ENCODE results near the gene RPP25L. TPM values are rescaled to one million over a fixed set of nuclear protein-coding genes. Genes with fewer than 3 reads are reported as not detected.
A peak's percentile ranks its signal among the peaks of the same experiment; 100 is the strongest.

RPP25L gene
- total RNA-seq, 1 donor from 2014 or later: 7.2 TPM

DNA sequence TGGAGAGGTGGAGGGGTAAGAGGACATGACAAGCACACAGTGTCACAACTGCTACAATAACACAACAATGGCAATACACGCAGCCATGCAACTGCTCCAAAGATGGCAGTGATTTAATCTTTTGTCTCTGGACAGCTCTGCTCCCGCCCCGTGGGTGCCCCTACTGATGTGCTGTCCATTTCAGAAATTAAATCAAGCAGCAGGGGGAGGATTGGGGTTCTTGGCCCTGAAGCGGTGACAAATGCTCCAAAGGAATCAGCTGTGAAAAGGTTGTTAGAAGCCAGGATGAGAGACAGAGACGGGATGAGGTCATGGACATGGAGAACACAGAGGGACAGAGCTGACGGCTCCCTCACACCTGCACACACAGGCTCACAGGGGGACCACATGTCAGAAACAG, 44.9 kb downstream of the RPP25L start:
- intact Hi-C loops (cut with DNase I): no loop called here
- DNase-seq (ENCODE audit: low spot score in 2 of 2): no peak
- no peak overlapping the region for H3K27ac ChIP-seq
- no peaks in the 10 kb centered on the region for H3K4me1 ChIP-seq
- no peaks in the 10 kb centered on the region for H3K36me3 ChIP-seq
- H3K9me3 ChIP-seq: no peaks in the 10 kb centered on the region
- TF ChIP-seq, protein P1, sequence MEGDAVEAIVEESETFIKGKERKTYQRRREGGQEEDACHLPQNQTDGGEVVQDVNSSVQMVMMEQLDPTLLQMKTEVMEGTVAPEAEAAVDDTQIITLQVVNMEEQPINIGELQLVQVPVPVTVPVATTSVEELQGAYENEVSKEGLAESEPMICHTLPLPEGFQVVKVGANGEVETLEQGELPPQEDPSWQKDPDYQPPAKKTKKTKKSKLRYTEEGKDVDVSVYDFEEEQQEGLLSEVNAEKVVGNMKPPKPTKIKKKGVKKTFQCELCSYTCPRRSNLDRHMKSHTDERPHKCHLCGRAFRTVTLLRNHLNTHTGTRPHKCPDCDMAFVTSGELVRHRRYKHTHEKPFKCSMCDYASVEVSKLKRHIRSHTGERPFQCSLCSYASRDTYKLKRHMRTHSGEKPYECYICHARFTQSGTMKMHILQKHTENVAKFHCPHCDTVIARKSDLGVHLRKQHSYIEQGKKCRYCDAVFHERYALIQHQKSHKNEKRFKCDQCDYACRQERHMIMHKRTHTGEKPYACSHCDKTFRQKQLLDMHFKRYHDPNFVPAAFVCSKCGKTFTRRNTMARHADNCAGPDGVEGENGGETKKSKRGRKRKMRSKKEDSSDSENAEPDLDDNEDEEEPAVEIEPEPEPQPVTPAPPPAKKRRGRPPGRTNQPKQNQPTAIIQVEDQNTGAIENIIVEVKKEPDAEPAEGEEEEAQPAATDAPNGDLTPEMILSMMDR (IDR thresholded peaks at IDR 0.05): no peak
- H3K4me3 ChIP-seq: no peak overlapping the region
- no peaks in the 10 kb centered on the region for H3K27me3 ChIP-seq

DNA sequence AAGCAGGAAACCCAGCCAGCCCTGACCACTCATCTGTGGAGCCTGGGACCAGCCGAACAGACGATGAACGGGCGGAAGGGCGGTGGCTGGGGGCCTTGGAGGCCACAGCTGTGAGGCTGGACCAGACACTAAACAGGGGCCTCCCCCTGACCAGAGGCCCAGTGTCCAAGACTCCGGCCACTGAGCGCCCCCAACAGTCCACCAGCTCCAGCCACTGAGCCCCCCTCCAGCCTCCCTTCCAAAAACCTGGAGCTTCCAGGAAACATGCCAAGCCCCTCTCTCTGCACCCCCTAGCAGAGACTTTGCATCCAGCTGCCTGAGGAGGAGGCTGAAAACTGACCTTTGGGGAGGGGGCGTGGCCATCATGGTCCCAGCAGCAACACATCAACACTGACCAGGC, 45.6 kb downstream of the RPP25L start:
- no peaks in the 10 kb centered on the region for H3K36me3 ChIP-seq
- no peak overlapping the region for H3K27ac ChIP-seq
- H3K4me1 ChIP-seq: no peaks in the 10 kb centered on the region
- H3K9me3 ChIP-seq: no peaks in the 10 kb centered on the region
- DNase-seq (ENCODE audit: low spot score in 2 of 2): no peak
- TF ChIP-seq, protein P1 (IDR thresholded peaks at IDR 0.05): no peak
- H3K27me3 ChIP-seq: no peaks in the 10 kb centered on the region
- intact Hi-C loops (cut with DNase I): no loop called here
- no peak overlapping the region for H3K4me3 ChIP-seq

DNA sequence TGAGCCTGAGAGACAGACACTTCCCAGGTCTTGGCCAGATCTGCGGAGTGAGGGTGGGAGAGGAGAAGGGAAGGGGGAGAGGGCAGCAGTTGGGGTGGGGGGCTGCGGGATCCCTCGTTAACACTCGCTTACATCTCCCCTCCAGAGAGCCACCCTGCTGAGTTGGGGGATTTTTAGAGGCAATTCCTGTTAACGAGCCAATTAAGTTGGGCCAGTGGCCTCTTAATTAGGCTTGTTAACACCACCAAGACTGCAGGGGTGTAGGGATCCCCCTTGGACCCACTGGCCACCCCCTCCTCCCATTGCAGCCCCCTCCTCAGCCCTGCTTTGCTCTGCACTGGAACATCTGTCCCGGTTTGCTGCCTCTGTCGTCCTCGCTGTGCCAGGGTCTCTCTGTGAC, 46.0 kb downstream of the RPP25L start:
- Histone ChIP-seq H3K4me3 (no peak overlapping the region), H3K4me1 (no peaks in the 10 kb centered on the region), H3K27me3 (no peaks in the 10 kb centered on the region), H3K9me3 (no peaks in the 10 kb centered on the region), H3K36me3 (no peaks in the 10 kb centered on the region), H3K27ac (no peak overlapping the region)
- DNase-seq (ENCODE audit: low spot score in 2 of 2): no peak
- TF ChIP-seq, protein P1 (IDR thresholded peaks at IDR 0.05): no peak
- intact Hi-C loops (cut with DNase I): no loop called here

DNA sequence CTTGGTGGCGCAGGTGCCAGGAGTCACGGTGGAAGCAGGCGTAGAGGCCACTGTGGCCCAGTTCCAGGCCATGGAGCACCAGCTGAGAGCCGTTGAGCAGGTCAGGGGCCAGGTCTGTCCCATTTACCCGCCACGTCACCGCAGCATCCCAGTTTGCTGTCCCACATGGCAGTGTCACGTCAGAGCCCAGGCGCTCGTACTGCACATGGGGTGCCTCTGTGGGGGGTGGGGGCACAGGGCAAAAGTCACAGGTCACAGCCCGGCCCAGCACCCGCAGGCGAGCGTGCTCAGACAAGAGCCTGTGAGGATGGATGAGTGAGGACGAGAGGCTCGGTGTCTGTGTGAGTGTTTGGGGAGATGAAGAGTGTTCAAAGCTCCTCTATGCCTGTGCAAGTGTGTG, 47.3 kb downstream of the RPP25L start:
- TF ChIP-seq, protein P1 (IDR thresholded peaks at IDR 0.05): no peak
- H3K4me3 ChIP-seq: no peak overlapping the region
- H3K27ac ChIP-seq: no peak overlapping the region
- H3K9me3 ChIP-seq: no peaks in the 10 kb centered on the region
- DNase-seq (ENCODE audit: low spot score in 2 of 2): no peak
- no peaks in the 10 kb centered on the region for H3K27me3 ChIP-seq
- H3K4me1 ChIP-seq: no peaks in the 10 kb centered on the region
- intact Hi-C loops (cut with DNase I): no loop called here
- H3K36me3 ChIP-seq: no peaks in the 10 kb centered on the region

DNA sequence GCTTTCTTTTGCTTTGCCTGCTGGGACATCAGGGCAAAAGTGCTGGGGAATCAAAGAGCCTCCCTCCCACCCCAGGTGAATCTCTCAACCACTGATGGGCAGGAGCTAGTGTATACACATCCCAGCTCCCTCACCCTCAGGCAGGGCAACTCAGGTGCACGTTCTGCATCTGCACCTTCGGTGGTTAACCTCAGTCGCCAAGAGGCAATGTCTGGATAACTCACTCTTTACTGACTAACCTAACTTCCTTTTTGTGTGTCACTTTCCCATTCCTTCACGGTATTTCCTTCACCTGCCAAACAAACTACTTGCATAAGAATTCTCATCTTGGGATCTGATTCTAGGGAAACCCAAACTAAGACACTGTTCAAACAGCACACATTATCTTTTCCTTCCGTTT, 48.6 kb downstream of the RPP25L start:
- Histone ChIP-seq H3K27ac (no peak overlapping the region), H3K9me3 (no peaks in the 10 kb centered on the region), H3K4me1 (no peaks in the 10 kb centered on the region), H3K27me3 (no peaks in the 10 kb centered on the region), H3K4me3 (no peak overlapping the region), H3K36me3 (no peaks in the 10 kb centered on the region)
- TF ChIP-seq, protein P1 (IDR thresholded peaks at IDR 0.05): no peak
- no peak for DNase-seq (ENCODE audit: low spot score in 2 of 2)
- intact Hi-C loops (cut with DNase I): no loop called here

DNA sequence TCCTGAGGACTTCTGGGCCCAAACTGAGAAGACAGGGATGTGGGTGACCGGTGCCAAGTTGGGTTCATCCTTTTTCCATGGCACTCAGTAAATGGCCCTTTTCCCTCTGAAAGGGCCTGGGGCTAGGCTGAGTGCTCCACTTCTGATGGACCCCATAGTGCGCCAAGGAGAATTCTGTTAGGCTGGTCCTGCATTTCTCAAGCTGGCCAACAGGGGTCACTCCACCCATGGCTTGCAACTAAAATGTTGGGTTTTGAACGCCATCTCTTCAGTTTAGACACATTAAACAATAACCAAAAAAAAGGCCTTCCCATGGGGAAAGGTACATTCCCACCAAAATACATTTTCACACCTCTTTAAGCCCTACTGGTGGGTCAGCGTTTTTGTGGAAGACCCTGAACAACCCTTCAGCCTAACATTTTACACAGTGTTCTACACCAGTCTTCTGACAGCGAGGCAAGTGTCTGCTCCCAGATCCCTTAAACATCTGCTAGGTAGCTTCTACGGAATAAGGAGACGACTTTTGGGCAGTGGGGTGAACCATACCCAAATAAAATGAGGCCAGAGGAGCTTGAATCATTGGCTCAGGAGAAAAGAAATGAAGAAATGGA, 49.7 kb downstream of the RPP25L start:
- intact Hi-C loops (cut with DNase I): no loop called here
- no peak overlapping the region for H3K27ac ChIP-seq
- TF ChIP-seq, protein P1 (IDR thresholded peaks at IDR 0.05): peak in 2 of 3 experiments; percentile 24 to 30
- no peaks in the 10 kb centered on the region for H3K9me3 ChIP-seq
- no peaks in the 10 kb centered on the region for H3K36me3 ChIP-seq
- H3K4me1 ChIP-seq: no peaks in the 10 kb centered on the region
- no peak overlapping the region for H3K4me3 ChIP-seq
- no peak for DNase-seq (ENCODE audit: low spot score in 2 of 2)
- H3K27me3 ChIP-seq: no peaks in the 10 kb centered on the region
